Activated T-helper 1 cell treated with Interleukin-2 at 50 U/mL for 16 hours (primary cell): Measurements from ENCODE around the gene KRT6B.

Experiments used
- DNase-seq: peaks from one replicate; pipeline ENCODE4 v3.0.0-alpha.2; 2020; ENCODE audit warnings: low read depth

Gene KRT6B

GRCh38 chr12:52436000-52436827 is 15.7 kb downstream of the KRT6B start:
- DNase-seq: no peak

- DNase-seq: no peak
Observed at GRCh38 chr12:52435659-52435999, 16.3 kb downstream of the KRT6B start.

- no peak for DNase-seq
Observed at GRCh38 chr12:52434760-52435530, 17.0 kb downstream of the KRT6B start.

GRCh38 chr12:52434081-52434733 is 17.7 kb downstream of the KRT6B start, which contains the start of gene KRT75:
KRT75 (minus strand) TSS chr12:52434371; CDS start chr12:52434304, 67 bp downstream.
- no peak for DNase-seq

- no peak for DNase-seq
Observed at GRCh38 chr12:52433501-52434080, 18.4 kb downstream of the KRT6B start.

- DNase-seq: no peak
Observed at GRCh38 chr12:52432559-52433207, 19.3 kb downstream of the KRT6B start.

- DNase-seq: no peak
Observed at GRCh38 chr12:52428121-52428520, 23.8 kb downstream of the KRT6B start.

- no peak for DNase-seq
Observed at GRCh38 chr12:52427083-52427482, 24.9 kb downstream of the KRT6B start.

- DNase-seq: no peak
Observed at GRCh38 chr12:52426034-52426433, 25.9 kb downstream of the KRT6B start.

GRCh38 chr12:52425466-52425865 is 26.5 kb downstream of the KRT6B start:
- DNase-seq: no peak

GRCh38 chr12:52423661-52424500 is 28.1 kb downstream of the KRT6B start:
- no peak for DNase-seq

GRCh38 chr12:52423035-52423434 is 28.9 kb downstream of the KRT6B start:
- DNase-seq: no peak

- no peak for DNase-seq
Observed at GRCh38 chr12:52419656-52420055, 32.3 kb downstream of the KRT6B start.

GRCh38 chr12:52418576-52419110 is 33.3 kb downstream of the KRT6B start:
- DNase-seq: no peak

GRCh38 chr12:52417740-52418139 is 34.2 kb downstream of the KRT6B start:
- no peak for DNase-seq

GRCh38 chr12:52416795-52417194 is 35.2 kb downstream of the KRT6B start:
- no peak for DNase-seq

- no peak for DNase-seq
Observed at GRCh38 chr12:52415870-52416750, 35.8 kb downstream of the KRT6B start.

- DNase-seq: no peak
Observed at GRCh38 chr12:52414936-52415335, 37.0 kb downstream of the KRT6B start.

GRCh38 chr12:52413782-52414345 is 38.1 kb downstream of the KRT6B start:
- no peak for DNase-seq
